Stimulated activated CD4-positive, alpha-beta T cell treated with anti-CD3 and anti-CD28 coated beads, Interleukin-4, amount 100 ng/mL, for 48 hours (primary cell): ENCODE measurements around the gene NFE2L3.
"Not testable (repeated sequence)": the region's sequence is repeated elsewhere in the genome, so short reads cannot be mapped to it uniquely, and the experiment has no call there.

Experiments used
- DNase-seq, 2 donors: peaks; one replicate each; pipeline ENCODE4 v3.0.0-alpha.2; 2020; ENCODE audit warnings: low read depth in 2 of 2

The NFE2L3 gene

DNA sequence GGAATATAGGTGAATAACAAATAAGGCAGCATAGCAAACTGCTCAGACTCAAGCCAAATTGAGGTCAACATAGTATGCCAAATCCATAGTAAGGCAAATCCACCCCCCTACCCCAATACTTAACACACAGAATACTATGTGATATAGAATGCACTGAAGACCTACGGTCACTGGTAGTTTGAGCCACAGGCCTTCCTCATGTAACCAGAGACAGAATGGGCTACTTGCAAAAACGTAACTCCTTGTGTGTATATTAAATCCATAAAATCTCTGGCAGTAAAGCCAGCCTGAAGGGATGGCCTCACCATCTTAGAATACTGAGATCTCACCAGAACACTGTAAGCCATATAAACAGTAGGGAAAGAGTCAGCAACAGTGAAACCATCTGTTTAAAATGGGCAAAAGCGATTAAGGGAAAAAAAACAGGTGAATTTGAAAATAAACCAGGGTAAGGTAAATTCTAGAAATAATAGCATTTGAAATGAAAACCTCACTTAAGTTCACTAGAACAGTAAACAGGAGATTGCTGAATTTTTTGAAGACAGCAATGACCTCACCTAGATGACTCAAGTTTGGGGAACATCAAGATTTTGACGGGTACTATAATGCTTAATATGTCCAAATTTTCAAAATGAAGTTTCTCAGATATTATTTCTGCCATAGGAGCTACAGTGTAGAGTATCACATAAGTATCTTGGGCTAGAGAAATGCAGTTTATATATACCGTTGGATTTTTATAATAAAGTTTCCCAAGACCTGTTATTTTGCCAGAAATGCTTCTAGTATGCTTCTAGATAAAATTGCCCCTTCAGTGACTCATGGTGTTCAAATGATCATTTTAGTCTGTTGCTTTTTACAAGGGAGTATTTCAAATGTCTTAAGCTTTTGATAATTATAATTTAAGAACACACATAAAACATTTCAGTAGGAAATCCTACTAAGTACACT, 34.6 kb downstream of the NFE2L3 start:
- no peak for DNase-seq

- DNase-seq: no peak
Observed at GRCh38 chr7:26187380-26188205, 35.6 kb downstream of the NFE2L3 start.

DNA sequence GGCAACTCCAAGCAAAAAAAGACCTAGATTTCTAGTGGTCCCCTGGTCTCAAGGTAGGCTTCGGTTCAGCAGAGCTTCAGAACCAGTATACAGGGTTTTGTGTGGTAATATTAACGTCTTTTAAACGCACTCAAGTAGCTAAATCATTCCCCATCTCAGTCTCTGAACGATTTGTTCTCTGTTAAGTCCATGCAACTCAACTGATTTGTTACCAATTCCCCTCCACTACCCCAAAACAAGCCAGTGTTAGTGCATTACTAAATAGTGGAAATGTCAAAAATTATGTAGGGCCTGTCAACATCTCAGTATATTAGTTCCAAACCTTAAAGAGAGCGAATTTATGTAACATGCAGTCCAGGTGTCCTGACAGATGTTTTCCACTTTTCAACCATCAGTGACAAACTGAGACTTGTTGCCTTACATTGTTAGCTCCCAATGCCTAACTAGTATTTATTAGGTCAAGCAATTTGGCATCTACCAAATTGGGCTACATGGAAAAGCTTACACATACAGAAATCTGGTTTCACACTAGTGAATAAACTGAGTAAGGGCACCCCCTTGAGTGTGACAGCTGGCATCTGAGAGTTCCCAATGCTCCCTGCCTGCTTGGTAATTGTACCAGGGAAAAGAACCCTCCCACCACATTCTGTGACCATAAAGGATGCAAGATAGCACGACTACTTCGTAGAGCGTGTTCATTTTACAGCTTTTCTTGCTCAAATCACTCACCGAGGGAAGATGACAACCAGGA, 36.4 kb downstream of the NFE2L3 start:
- no peak for DNase-seq

- no peak for DNase-seq
Observed at GRCh38 chr7:26188957-26189541, 37.1 kb downstream of the NFE2L3 start.

DNA sequence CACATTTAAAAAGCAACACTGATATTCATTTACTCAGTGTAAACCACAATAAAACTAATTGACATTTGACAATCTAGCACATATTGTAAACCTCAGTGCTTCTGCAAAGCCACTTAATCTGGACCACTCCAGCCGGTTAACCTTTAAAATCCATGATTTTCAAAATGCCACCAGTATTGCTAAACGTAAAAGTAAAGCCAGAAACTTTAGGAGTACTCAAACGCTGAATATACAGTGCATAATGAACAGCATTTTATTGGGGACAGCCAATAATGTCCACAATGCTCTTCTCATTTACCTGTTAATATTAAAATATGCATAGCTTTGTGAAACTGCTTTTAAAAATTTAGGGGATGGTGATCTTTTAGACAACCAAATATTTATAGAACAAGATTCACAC, 37.7 kb downstream of the NFE2L3 start:
- DNase-seq: no peak

DNA sequence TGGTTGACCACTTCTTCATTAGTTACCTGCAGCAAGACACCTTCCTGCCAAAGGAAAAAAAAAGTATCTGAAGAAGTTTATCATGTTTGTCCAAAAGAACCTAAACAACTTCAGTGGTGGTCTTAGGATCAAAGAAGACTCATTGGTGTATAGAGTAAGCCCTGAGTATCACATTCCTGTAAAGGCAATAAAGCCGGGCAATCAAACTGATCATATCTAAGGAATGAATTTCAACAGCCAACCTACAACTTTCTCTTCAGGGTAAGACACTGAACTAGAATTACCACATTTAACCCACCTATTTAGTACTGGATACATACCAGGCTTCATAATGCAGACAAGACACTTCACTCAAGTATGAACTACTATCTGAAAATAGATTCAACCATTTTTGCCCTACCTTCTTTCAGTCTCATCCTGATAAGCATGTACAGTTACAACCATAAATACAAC, 38.4 kb downstream of the NFE2L3 start:
- DNase-seq: no peak

GRCh38 chr7:26191233-26191973, 39.4 kb downstream of the NFE2L3 start:
- no peak for DNase-seq

GRCh38 chr7:26191974-26192479, 40.0 kb downstream of the NFE2L3 start:
- no peak for DNase-seq

- no peak for DNase-seq
Observed at GRCh38 chr7:26192485-26193087, 40.6 kb downstream of the NFE2L3 start.

DNA sequence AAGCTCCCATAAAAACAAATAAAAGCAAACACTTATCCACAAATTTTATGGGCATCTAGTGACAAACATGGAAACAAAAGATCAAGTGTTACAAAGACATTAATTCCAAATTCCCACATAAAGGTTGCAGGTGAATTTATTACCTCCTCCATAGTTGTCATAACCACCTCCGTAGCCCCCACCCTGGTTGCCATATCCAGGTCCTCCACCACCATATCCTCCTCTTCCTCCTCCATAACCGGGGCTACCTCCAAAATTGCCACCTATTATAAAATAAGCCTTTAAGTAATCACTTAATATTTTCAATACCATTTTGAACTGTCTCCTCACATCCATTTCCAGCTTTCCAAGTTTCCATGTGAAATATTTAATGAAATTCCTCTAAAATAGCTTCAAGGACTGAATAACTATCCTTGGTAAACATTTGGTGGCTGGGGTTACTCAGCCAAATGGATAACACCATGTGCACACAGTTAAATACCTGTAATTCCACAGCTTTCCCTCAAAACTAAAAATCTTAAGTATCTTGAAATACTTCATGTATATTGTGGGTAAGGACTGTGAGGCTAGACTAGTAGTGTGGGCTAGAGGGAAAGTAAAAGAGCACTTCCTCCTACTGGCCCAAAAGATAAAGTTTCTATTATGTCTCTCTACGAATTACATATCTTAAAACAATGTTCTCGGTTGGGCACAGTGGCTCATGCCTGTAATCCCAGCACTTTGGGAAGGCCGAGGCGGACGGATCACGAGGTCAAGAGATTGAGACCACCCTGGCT, 41.6 kb downstream of the NFE2L3 start:
- DNase-seq: no peak

DNA sequence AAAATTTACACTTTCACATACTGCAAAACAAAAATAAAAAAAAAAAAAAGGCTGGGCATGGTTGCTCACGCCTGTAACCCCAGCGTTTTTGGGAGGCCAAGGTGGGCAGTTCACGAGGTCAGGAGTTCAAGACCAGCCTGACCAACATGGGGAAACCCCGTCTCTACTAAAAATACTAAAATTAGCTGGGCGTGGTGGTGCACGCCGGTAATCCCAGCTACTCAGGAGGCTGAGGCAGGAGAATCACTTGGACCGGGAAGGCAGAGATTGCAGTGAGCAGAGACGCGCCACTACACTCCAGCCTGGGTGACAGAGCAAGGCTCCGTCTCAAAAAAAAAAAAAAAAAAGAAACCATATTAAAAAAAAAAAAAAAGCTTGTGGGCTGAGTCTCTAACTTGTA, 42.8 kb downstream of the NFE2L3 start:
- DNase-seq: not testable (repeated sequence)

- DNase-seq: no peak
Observed at GRCh38 chr7:26195182-26195581, 43.2 kb downstream of the NFE2L3 start.

- DNase-seq: no peak
Observed at GRCh38 chr7:26195867-26196657, 44.1 kb downstream of the NFE2L3 start.

GRCh38 chr7:26197153-26198115, 45.4 kb downstream of the NFE2L3 start:
- no peak for DNase-seq

GRCh38 chr7:26198133-26198780, 46.3 kb downstream of the NFE2L3 start:
- DNase-seq: no peak

DNA sequence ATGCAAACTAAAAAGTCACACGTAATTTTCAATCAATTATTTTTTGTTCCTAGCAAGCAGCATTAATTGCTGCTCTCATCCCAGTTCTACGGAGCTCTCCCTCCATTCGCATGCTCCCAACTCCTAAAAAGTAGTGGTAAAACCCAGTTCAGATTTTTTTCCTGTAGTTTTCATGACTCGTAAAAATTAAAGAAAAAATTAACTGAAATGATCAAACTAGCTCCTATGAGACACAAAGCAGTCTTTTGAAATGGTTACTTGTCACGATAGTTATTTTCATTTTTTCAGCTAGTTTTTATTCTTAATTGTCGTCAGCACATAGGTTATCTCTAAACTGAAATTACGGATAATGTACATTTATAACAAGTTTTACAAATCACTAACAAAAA, 46.8 kb downstream of the NFE2L3 start:
- no peak for DNase-seq
